HG03060 (cell line): ENCODE data around the gene SQOR.

ENCODE experiments used
- ATAC-seq: cut with Tn5 transposase; IDR thresholded peaks from one replicate; pipeline ENCODE4 v1.9.1; 2021; ENCODE audit warnings: low read depth, moderate number of reproducible peaks; ENCODE audit not compliant: unreplicated experiment

Gene SQOR

DNA sequence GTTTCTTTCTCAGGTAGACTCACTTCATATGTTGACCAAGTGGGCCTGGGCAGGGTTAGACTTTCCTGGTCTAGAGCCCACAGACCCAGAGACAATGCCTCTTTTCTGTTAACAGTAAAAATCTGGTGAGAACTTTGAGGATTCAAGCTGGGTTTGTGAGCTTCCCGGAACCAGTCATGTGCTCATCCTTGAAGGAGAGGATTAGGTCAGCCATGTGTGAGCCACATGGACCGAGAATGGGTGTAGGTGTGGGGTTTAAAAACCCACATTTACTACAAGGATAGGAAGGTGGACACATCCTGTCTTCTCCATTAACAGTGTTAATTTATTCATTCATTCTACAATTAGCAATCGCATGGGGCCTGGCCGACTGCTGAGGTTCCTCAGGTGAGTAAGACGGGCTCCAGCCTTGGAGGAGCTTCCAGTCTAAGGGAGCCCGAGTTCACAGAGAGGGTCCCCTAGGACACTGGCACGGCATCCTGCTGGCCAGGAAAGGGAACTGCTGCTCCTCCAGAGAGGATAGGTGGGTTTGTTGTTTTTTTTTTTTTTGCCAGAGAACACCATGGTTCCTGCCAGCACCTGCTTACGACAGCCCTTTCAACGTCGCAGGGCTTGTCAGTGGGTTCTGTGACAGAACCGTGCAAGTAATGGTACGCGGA, 69.0 kb downstream of the SQOR start:
- no peak for ATAC-seq

DNA sequence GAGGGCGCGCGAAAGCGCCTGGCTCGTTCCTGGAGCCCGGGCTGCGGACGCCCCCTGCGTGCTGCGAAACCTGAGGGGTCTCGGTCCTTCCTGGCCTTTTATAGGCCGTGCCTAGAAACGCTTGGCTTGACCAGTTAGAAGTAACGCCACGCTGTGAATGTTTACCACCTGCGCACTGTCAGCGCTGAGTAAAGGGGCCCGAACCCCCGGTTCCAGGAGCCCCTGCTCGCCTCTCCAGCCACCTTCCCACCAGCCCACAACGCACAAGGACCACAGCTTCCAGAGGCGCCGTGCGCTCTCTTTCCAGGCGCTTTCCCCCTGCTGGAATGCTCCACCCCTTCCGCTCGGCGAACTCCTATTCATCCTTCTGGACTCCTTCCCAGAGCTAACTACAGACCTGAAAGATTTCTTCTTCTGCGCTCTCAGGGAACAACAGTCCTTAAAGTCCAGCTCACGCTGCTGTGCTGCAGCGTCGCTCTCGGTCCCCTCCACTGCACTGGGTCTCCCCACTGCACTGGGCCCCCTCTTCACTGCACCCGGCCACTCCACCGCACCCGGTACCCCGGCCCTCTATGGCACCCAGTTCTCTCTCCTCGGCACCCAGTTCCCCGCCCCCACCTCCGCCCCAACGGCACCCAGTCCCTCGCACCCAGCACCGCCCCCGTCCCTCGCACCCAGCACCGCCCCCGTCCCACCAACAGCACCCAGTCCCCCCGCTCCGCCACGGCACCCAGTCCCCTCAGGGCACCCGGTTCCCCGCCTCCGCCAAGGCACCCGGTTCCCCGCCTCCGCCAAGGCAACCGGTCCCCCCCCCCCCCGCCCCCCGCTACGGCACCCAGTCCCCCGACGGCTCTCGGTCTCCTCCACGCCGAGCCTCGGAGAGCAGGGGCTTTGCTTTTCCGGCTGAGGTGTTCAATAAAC, 69.8 kb downstream of the SQOR start:
- no peak for ATAC-seq

DNA sequence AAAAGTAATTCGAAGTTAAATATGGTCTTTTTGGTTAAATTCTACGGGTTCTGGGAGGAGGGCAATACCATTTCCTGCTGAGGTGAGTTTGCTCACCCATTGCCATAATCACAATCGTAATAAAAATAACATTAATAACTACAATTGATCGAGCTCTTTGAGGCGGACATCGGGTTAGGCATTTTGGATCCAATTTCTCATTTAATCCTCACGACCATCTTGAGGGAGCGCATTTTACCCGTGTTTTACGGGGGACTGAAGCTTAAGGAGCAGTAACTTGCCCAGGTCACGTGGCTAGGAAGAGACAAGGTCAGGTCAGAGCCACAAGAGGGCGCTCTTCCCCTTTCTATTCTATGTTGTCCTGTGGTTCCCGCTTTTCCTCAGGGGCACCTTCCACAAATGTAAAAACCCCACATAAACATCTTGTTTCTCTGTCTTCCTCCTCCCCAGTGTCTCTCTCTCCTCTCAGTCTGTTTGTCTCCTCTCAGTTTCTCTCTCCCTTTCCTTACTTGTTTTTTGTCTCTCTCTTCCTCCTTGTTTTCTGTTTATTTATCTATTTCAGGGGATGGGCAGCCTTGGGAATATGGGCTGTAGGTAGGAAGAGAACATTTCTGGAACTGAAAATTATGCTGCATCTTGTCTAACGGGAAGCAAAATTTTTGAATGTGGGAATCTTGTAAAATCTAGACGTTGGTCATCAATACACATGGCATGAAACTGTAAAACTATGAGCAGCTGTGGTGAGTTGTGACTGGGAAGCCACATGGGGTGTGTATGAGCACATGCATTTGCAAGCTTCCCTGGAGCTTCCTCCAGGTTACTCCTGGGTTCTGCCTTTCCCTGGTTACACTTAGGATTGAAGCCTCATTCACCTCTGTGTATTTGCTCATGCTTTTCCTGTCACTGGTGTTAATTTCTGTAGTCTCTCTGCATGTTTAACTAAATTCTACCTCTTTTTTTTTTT, 71.0 kb downstream of the SQOR start:
- peak; percentile 79 for ATAC-seq

DNA sequence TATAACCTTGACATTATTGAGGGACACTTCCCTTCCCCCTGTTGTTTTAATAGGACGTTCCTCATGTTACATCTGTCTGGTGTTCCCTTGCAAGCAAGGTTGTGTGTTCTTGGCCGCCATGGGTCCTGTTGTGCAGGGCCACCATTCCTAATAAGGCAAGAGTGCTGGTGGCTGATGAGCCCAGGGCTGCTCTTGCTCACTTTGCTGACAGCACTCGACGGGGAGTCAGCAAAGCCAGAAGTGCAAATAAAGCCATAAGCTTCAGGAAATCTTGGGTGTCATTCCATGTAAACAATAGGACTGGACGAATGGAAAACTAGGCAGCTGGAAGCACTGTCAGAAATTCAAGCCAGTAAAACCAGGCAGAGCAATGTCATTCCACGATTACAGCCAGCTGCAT, 75.8 kb downstream of the SQOR start:
- ATAC-seq = no peak

DNA sequence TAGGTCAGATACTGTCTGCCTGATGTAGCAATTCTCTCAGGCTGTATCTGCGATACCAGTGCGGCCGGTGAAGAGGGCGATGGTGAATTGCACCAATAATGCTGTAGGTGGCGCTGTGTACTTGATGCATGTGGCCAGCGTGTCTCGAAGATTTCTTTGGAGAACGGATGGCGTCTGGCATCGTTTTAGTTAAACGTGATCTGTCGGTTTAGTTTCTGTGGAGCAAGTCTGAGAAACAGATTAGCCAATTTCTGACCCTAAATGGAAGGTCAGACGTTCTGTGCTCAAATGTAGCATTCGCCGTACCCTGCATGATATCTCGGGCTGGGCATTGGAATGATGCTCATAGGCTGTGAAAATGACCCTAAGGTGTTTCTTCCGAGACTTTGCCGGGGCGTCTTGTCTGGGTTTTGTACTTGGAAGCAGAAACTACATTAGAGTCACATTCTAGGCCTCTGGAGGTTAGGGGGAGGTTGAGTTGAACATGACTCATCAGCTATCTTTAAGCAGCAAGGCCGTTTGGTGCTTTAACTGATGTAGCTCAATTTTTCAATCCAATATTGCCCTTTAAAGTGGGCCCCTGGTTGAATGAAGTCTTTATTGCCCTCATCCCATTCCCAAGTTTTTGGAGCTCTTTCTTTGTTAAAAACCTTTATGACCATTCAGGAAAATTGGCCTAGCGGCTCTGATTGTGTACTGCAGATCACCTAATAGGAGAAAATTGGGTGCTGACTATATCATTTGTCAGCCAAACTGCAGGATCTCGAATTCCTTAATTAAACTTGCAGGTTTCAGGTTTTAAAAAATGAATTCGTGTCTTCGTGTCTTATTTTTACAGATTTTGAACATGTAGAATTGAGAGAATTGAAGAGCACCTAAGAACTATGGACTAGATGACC, 80.0 kb downstream of the SQOR start:
- ATAC-seq = no peak

DNA sequence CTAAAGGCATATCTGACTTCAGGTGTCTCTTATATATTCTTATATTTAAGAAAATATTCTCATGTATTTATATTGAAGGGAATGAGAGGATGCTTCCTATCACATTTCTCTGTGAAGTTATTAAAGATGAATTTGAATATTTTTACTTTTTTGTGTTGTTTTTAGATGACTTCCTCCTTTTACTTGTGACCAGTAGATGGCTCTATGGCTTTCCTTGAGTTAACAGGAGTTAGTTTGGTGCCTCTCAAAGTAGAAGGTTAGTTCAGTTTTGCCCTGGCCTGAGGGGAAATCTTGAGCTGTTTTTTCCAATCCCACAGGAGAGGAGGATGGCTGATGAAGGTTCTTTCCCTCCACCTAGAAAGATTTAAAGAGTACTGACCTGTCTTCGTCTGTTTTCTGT, 80.7 kb downstream of the SQOR start:
- no peak for ATAC-seq

DNA sequence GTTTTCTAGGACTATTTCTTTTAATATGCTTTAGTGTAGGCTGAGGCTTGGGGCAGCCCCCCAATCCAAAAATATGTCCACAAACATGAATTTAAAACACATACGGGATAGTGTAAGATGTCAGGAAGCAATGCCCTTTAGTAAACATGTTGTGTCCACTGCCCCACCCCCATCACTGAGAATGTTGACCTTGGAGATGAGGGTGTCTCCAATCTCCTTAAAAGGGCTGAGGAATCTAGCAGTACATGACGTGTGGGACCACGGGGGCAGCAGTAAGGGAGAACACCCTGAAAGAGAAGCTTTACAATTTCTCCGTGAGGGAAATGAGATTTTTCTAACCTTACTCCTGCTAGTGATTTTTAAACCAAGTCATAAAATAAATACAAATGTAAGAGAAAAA, 84.7 kb downstream of the SQOR start:
- no peak for ATAC-seq

DNA sequence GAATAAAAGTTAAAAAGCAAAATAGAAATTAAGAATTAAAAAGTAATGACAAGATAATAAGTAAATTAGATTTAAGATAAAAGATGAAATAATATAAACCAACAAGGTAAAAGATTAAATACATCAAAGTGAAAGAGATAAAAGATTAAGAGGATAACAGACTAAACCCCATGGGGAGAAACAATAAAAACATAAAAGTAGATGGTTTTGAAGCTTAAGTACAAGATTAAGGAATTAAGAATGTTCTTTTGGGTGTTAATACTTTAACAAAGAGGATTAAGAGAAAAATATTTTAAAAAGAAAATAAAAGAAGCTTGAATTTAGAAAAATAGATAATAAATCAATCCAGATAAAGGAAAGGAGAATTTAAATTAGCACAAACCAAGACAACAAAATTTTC, 85.4 kb downstream of the SQOR start:
- no peak for ATAC-seq

DNA sequence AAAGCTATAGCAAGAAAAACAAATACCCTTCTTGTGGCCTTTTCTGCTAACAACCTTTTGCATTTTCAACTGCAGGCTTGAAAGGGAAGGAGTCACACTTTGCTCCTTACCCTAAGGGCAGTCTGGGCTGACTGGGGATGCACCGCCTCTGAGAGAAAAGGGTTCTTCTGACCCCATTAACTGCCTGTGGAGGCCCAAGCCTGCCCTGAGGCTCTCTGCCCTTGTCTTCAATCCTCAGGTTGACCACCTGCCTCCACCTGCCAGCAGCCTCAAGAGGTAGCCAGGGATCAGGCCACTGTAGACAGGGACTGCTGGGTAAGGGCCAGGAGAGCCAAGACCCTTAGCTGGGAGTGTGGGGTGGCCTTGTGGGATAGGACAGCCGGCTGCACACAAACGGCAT, 93.8 kb downstream of the SQOR start:
- no peak for ATAC-seq

DNA sequence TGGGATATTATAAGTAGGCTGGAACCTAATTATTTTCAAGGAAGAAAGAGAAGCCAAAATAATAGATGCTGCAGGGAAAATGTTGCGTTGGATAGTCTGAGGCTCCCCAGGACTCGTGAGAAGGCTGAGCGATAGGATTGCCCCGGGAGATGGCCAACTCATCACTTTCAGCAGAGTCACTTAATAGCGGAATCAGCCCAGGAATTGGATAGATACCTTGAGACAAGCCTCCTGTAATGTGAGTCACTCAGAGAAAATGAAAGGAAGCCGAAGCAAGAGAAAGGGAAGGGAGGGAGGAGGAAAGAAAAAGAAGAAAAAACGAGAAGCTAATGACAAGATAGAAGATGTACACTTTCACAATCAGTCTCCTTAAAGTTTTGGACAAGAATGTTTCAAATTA, 94.3 kb downstream of the SQOR start:
- ATAC-seq = no peak

DNA sequence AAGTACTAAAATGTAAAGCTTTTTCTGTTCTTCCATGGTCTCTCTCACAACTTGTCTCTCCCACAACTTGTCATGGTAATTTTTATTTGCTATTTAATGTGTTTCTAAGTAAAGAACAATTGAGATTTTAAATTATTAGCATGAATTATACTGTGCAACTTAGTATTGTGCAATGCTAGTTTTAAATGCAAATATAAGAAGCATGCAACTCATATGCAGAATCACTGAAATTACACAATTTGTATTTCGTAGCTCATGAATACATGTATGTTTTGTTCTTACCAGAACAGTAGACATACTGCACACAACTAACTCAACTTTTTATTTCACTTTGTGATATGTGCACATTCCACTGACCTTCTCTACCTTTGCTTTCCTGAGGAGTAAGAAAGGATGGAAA, 96.5 kb downstream of the SQOR start:
- no peak for ATAC-seq

DNA sequence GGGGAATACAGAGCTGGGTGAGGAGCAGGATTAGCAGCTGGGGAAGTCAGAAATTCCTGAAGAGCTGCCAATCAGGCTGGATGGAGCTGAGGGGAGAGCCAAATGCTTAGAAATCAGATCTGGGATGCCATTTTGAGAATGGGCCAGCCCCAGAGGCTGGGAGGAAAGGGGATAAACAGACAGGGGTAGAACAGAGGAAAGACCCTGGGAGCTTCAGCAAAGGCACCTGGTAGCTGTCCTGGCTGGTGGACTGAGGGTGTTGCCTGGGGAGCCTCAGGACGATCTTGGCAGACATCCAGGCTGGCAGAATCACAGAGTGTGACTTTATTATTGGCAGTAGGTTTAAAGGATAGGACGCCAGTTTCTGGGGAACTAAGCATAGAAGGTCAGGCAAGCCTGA, 97.8 kb downstream of the SQOR start:
- ATAC-seq = no peak

DNA sequence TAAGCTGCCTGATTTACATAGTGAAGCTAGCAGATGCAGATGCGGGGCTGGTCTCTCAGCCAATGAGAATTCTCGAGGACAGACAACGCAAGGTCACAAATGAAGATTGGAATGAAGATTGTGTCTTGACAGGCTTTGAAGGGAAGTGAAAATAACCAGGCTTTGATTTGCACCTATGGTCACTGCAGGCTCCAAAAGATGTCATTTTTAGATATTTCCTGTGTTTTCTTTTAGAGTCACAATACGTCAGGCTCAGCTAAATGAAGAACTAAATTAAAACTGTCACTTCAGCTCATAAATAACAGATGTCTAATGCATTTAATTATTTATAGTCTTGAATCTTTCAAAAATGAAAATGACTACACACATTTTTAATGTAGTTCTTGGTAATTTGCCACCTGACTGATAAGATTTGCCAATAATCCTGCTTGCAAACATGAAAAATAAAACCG, 99.5 kb downstream of the SQOR start:
- no peak for ATAC-seq
